MV-4-11 (cell line): ENCODE measurements around the gene MARCHF3.
"Not testable (repeated sequence)": the region's sequence is repeated elsewhere in the genome, so short reads cannot be mapped to it uniquely, and the experiment has no call there.

Experiments
- DNase-seq: peaks from one replicate; lab custom pipeline; 2025; lab: John Stamatoyannopoulos, UW

MARCHF3 gene

DNA sequence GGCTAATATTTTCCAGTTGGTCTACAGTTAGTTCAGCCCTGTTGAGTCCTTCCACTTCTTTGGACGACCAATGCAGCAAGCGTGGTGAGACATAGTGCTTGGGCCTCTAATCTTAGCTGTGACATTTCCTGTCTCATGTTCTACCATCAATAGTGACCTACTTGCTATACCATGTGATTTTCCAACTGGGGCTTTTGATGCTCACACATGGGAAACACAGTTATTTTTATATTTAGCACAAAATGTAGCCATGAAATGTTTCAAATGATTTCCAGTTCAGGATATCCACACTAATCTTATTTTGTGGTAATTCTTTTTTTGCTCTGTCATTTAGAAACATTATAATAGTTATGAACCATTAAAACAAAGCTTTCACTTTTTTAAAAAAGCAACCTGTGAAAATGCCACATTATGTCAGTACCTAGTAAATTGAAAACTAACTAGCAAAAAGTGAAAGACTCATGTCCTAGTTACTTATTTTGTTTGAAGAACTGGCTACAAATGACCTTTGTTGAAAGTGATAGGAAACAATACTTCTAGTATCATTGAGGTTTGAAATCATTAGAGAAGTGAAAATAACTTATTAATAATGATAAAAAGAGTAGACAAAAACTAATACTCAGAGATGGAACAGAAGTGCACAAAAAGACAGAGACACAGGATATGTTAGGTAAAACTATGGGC, 18.3 kb downstream of the MARCHF3 start:
- no peak for DNase-seq

DNA sequence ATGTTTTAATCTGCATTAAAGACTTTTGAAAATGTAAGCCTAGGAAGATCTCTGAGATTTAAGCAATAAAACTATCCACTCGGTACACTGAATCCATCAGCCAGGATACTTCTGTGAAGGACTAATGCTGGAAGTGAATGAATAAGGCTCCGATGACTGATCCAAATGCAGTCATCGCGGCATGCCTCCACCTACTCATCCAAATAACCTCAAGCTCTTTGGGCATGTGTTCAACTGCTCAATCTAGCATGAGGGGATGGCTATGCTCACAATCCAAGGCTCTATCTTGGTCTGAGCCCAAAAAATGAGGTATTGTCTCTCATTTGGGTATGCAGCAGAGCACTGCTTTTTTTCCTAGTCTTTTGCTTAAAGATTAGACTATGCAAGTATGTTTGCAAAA, 19.2 kb downstream of the MARCHF3 start:
- no peak for DNase-seq

DNA sequence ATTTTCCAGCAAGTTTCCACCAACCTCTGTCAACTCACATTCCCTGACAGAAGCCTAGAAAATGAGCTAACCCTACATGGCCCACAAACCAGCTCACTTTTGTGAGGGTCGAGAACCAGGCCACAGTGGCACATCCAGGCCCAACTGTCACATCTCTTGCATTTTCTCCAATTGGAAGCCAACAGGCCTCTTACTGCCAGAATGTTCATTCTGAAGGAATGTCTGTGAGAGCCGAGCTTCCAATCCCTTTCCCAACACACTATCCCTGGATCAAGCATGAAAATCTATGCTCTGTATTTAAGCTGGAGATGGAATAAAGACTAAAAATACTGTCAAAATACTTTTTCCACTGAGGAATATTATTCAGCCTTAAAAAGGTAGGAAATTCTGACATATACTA, 20.0 kb downstream of the MARCHF3 start:
- no peak for DNase-seq

DNA sequence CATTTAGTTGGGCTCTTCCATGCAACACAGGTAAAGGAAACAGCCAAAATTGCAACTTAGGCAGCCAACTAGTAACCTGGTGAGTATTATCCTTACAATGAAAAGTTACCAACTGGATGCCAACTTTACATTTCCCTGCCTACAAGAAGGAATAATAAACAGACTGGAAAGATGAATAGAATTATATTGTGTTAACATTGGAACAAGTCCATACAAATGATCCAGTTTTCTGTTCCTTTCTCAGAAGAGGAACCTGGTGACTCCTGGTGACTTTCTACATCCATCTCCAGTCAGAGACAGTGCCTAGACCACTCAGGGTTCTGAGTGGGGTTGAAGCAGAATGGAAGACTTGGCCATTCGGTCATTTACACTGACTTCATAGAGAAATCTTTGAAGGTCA, 20.6 kb downstream of the MARCHF3 start:
- DNase-seq = peak; percentile 18

DNA sequence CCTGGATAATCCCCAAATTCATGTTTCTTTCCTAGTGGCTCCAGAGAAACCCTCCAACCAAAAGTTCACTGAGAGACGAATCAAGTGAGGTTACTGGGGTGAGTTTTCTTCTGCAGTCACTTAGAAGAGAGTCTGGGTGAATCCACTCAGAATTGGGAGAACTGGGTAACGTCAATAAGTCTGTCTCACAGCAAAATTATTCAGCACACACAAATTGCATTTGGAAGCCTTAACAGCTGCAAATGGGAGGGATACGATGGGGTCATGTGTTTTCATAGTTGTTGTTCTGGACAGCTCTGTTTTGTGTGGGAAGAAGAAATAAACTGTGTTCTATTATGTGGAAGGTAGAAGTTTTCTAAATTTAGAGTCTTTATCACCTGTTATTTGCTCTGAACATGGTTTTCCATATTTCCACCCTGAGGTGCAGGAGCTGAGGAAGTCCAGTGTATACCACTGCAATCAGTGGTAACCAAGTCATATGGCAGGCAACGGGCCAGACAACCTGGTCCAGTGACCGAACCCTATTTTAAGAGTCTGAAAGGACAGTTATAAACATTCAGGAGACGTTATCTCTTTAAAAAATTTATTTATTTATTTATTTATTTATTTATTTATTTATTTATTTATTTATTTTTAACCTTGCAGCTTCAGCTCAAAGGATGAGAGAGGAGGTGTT, 21.9 kb downstream of the MARCHF3 start:
- DNase-seq = no peak

DNA sequence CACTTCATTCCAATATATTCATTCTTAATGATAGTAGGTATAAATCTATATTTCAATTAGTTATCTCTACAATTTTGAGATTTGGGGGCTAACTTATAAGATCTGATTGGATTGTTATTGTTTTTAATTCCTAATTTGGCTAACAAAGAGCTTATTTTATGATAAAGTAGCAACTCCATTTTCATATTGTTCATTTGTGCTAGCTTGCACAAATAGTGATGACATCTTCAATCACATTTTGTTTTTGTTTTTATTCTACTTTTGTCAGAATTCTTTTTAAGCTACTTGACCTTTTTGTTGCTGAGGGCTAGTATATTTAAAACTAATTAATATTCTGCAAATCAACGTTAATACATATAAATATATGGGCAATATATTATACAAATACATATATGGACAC, 22.8 kb downstream of the MARCHF3 start:
- DNase-seq = no peak

DNA sequence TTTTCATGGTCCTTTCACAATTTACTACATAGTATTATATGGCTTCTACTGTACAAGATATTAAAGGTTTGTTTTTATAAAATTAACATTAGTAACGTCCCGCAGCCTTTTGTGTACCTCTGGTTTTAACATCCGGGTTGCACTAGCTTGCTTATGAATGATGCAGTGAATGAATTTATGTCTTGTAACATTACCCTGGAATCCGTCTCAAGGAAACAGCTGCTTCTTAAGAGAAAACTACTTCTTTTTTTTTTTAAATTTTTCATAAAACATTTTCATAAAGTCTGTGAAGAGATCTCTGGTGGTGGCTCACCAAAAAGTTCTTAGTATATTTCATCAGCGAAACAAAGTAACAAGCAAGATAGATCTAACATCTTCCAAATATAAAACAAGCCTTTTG, 23.6 kb downstream of the MARCHF3 start:
- DNase-seq = no peak

DNA sequence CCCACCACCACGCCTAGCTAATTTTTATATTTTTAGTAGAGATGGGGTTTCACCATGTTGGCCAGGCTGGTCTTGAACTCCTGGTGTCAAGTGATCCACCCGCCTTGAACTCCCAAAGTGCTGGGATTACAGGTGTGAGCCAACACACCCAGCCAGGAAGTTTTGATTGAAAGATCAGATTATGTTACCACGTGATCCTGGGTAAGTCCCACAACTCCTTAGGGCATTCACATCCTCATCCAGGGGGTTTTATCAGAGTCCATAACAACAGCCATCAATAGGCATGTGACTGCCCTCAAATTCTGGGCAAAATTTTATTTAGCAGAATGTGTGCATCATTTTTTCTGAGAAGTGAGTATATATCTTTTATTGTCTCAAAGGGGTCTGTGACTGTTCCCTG, 25.1 kb downstream of the MARCHF3 start:
- not testable (repeated sequence) for DNase-seq

DNA sequence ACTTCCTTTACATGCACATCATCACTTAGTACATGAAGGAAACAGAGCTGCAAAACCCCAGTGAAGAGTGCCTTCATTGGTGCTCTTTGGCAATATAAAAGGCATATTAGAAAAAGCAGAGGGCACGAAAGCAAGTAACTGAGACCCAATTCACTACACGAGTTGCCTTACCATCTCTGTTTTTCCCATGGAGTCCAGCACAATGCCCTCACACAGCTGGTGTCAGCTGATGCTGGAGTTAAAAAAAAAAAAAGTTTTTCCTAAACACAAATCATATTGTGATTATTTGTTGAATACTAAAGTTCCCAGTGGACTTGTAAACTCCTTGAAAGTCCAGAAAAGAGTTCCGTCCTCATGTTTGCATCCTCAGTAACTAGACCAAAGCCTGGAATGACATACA, 25.6 kb downstream of the MARCHF3 start:
- DNase-seq = no peak

DNA sequence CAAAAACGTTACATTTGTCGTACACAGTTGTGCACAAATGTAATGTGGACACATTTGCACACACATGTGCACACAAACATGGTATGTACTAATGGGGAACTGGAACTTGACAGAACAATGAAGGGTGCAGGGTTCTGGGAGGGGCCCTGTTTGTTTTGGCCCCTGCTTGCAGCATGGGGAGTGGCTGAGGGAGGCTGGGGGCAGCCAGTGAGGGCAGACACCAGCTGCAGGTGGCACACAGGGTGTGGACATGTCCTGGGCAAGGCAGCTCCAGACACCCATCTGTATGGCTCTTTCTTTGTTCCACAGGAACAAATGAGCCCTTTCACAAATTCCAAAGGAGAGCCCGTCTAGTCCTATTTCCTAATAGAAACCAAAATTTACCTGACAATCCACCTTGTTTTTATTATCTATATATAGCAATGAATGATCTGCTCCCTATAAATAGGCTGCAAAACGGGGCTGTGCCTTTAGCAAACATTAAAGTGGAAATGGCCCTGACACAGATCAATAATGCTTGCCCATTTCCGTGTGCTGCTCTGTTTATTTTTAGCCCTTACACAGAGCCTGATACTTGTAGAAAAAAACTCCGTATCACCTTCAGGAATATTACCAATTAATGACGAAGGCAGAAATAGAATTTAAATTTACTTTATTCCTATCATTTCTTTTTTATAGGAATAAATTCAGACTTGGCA, 26.4 kb downstream of the MARCHF3 start:
- DNase-seq = no peak

DNA sequence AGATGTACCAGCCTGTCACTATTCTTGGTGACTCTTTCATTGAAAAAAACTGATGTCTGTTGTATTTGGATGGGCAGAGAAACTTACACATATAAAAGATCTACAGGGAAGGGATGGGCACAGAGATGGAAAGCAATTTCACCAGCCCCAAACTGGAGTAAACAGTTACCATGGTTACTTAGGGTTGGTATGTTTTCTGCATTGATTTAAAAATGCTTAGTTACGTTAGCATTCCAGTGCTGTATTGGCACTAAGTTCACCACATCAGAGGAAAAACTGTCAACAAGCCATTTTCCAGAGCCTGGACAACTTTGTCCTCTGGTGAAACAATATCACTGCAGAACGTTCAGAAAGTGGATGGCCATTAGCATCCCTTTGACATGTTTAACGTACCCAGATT, 28.0 kb downstream of the MARCHF3 start:
- DNase-seq = no peak

DNA sequence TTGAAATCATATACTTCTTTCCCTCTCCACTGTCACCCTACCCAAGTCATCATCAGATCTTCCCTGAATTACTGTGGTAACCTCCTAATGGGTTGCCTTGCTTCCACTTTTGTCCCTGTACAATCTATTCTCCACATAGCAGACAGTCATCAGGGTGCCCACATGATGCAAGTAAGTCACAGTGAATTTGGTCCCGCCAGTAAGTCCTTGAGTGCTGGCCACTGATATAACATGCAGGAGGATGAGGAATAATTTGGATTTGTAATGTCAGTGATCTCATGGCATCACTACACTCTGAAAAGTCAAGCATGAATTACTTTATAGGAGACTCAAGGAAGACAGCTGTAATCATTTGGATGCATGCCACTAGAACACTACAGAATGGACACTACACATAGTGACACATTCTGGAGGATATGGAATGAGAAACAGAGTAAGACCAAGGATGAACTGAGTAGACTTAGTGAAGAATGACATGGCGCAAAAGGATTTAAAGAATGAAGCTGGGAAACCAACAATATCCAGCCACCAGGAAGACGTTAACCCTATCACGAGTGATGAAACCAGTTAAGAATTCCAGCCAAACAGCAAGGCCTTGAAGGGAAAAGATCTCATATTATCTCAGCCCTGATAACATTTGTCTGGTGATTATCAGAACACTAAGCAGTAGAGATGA, 28.6 kb downstream of the MARCHF3 start:
- no peak for DNase-seq

DNA sequence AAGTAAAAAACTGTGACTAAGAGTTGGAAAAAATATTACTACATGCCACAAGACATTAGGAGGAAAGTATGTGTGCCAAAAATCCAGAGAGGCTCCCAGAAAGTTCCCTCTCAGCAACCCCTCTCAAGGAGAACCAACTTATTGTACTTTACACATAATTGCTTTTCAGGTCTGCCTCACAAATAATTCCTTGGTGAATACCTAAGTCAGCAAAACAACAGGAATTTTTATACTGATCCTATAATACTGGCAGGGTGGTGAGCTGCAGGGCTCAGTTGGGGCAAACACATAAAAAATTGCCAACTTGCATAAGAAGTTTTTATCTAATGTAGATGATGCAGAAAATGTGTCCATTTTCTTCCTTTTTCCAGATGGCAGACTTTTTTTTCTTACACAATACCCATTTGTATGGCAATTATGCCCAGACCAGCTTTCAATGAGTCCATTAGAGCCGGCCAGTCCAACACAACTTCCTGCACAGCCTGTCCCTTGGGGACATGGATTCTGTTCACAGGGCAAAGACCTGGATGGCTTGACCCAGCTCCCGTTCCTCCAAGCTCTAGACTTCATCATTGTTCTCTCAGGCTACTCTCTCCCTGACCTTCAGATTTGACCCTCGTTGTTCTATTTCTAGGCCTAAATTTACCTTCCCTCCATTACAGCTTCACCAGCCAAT, 31.3 kb downstream of the MARCHF3 start:
- no peak for DNase-seq

DNA sequence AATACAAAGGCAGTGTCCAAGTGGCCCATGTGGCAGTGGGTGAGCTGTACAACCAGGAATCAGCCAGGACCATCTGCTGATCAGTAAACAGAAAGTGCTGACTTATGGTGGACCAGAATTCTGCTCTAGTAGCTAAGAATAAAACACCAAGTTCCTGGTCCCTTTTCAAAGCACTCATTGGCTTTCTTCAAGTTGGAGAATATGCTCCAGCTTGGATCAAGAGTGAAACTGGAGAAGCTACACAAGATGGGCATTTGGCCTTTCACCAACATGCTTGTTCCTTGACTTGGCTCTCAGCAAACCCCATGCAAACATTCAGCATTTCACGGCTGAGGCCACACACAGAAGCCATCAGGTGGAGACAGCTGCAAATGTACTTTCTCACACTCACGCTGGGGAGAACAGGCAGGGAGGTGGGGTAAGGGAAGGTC, 32.1 kb downstream of the MARCHF3 start:
- DNase-seq = no peak

DNA sequence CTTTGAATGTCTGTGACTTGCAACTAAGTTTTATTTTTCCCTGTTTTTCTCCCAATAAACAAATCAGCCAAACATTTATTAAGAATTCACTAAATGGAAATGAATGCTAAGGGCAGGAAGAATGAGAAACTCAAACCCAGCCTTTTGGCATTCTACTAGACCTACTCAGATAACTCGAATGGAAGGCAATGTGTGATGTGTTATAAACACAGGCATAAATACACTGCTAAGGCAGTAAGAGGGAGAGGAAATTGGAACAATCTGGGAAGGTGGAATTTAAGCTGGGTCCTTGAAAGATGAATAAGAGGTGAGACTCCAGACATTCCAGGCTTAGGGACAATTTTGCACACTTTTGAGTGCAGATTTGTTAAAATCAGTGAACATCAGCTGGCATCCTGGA, 34.7 kb downstream of the MARCHF3 start:
- DNase-seq = no peak

DNA sequence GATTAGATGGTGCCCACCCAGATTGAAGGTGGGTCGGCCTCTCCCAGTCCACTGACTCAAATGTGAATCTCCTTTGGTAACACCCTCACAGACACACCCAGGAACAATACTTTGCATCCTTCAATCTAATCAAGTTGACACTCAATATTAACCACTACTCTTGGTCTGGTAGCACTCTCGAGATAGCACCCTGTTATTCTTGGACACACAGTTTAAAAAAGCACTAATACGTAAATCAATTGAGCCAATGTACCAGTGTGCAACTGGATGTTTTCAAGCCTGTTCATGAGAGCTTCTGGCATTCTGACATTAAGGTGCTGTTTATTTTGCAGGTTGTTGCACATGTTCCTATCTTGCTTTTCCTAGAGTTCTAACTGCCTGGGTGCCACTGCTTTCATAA, 35.3 kb downstream of the MARCHF3 start:
- no peak for DNase-seq

DNA sequence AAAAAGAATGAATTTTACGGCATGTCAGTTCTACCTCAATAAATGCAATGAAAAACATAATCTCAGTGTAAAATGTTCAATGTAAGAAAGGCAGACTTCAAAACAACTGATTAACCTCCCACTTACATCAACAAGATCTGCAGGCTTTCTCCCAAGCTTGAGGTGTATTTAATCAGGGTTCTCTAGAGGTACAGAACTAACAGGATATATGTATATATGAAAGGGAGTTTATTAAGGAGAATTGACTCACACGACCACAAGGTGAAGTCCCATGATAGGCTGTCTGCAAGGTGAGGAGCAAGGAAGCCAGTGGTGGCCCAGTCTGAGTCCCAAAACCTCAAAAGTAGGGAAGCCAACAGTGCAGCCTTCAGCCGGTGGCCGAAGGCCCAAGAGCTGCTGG, 35.9 kb downstream of the MARCHF3 start:
- DNase-seq = no peak

DNA sequence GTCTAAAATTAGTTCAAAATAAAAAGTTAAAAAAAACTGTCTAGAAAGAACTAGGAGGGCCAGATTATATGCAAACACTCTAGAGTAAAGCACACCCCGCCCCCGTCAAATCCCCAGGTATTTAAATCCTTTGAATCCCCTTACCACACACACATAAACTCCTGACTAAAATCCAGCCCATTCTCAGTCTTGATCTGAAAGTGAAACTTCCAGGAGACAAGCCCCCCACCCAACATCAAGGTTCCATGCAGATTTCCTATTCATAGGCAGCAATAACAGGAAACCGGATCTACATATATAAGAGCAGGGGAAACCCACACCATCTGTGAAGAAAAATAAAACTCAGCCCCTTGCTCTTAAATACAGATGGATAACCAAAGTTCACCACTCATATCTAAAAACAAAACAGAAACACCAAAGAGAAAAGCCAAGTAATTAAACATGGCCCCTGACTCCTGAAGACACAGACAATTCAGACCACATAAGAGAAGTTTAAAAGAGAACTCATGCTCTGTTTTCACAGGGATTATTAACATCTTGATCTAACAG, 42.3 kb downstream of the MARCHF3 start:
- no peak for DNase-seq

DNA sequence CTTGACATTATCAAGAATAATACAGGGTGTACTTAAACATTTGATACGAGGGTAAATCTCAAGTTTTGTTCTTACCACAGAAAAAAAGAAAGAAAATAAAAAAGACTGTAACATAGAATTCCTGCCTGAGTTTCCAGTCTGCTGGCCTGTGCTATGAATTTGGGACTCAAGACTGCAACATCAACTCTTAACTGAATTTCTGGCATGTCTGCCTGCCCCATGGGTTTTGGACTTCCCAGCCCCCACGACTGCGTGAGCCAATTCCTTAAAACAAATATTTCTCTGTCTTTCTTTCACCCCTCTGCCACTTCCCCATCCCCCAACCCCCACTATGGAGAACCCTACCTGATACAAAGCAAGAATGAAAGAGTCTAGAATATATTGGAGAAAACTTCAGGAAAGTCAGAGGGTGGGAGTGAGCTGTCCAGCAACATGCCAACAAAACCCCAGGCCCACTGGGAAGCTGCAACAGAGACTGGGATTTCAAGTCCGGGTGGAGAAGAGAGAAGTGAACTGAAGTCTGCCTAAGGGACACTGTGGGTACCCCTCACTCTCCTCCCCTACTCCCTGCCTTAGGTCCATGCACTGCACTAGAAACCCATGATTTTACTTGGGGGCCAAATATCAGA, 43.0 kb downstream of the MARCHF3 start:
- no peak for DNase-seq

DNA sequence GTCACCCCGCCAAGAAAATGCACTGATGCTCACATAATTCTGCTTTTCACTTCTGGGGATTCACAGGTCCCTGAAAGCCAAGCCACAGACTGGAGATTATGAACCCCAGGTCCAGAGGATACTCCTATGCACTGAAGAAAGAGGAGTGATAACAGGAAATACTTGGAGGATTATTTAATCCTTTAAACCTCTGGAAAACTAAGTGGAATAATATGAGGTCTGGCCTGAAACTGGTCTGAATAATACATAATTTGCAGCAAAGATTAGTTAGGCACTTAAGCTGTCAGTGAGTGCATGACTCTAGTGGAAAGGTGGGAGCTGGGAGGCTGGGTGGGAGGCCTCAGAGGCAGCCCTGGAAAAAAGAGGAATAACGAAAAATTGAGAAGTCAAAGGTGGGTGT, 45.7 kb downstream of the MARCHF3 start:
- no peak for DNase-seq

DNA sequence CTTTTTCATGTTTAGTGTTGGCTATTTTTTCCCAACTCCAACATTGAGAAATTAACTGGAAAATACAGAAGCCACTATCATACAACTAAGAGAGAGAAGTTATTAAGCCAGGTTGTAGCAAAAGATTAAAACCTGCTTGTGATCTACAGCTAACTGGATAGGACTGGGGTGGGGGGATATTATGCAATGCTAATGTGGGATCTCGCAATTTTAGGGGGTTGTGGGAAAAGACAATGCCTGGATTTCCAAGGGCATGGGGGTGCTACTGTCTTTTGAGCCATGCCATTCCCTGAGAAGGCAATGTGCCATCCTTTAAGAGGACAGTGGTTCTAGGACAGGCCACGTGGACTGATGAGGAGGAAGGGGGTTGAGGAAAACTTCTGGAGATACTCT, 46.5 kb downstream of the MARCHF3 start:
- no peak for DNase-seq
